Measurements from ENCODE around the gene TNS3.

The TNS3 gene

DNA sequence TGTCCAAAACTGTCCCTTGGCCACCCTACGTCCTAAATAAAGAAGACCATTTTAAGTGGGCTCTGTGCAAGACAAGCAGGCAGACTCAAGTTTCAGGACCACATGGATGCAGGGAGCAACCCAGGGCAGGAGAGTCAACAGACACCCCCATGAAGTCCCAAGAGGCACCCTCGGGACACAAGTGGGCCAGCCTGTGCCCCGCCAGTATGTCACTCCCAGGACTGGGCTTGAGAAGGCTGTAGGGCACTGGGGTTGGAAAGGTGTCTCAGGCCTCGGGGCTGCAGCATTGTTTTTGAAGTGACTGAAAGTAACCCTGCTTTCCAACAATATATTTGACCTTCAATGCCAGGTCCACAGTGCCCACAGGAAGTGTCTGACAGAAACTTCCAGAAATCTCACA, 157.4 kb downstream of the TNS3 start:
- no peak for DNase-seq (ENCODE audit: low read depth)

DNA sequence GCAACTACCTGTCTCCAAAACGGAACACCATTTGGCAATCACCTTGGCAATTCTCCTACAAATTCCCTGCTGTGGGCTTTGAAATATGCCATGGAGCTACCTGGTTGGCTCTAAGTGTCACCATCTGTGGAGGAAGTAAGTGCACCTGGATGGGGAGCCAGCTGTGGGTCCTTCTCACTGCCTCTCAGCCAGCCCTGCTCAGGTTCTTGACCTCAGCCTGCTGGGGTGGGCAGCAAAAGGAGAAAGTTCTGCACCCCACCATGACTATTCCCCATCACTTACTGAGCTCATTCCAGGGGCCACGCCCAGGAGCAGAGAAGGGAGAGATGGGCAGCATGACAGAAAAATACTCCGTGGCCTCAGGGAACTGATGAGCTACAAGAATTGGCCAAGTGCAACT, 158.7 kb downstream of the TNS3 start:
- no peak for DNase-seq (ENCODE audit: low read depth)

- DNase-seq (ENCODE audit: low read depth): no peak
Observed at GRCh38 chr7:47422611-47423010, 159.3 kb downstream of the TNS3 start.

- DNase-seq (ENCODE audit: low read depth): no peak
Observed at GRCh38 chr7:47421456-47421855, 160.5 kb downstream of the TNS3 start.

- DNase-seq (ENCODE audit: low read depth): no peak
Observed at GRCh38 chr7:47420122-47420780, 161.7 kb downstream of the TNS3 start.

DNA sequence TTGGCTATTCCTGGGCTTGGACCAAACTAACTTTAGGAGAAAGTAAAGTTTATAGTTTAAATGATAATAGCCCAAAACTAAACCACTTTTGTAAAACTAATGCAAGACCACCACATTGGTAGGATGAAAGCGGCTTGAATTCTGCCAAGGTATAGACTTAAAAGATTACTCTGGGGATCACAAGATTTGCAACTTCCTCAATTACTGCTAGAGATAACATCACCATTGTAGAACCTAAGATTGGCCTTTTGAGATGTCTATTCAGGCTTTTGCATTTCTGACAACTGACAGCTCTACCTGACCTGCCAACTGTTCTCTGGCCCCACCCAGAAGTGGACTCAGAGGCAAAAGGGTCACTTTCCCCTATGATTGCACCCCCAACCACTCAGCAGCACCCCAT, 162.4 kb downstream of the TNS3 start:
- no peak for DNase-seq (ENCODE audit: low read depth)

DNA sequence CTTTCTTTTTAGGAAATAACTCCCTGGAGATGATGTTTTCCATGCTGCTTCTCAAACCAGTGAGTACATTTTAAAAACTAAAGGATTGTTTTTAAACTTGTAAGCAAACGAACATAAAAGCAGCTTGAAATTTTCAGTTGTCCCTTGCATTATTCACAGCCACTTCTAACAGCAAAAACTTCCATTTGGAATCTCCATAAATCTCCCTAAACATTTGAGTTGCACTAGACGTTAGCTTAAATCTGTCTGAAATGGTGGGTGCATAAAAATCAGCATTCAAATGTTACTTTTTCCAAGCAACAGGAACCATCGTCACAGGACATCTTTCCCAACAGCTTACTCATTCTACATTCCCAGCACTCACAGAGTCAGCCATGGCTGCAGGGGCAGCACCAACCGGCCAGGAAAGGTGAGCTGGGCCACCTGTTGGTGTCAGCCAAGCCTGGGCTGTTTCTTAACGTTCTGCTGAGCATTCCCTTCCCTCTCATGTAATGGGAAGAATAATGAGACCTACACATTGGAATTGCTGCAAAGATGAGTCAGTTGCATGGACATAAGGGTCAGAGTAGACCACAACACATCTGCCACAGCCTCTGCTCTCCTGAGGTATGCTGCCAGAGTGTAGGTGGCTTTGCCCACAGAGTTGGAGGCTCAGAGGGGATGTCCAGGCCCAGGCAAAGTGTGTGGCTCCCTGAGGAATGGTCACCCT, 163.2 kb downstream of the TNS3 start:
- DNase-seq (ENCODE audit: low read depth): no peak

DNA sequence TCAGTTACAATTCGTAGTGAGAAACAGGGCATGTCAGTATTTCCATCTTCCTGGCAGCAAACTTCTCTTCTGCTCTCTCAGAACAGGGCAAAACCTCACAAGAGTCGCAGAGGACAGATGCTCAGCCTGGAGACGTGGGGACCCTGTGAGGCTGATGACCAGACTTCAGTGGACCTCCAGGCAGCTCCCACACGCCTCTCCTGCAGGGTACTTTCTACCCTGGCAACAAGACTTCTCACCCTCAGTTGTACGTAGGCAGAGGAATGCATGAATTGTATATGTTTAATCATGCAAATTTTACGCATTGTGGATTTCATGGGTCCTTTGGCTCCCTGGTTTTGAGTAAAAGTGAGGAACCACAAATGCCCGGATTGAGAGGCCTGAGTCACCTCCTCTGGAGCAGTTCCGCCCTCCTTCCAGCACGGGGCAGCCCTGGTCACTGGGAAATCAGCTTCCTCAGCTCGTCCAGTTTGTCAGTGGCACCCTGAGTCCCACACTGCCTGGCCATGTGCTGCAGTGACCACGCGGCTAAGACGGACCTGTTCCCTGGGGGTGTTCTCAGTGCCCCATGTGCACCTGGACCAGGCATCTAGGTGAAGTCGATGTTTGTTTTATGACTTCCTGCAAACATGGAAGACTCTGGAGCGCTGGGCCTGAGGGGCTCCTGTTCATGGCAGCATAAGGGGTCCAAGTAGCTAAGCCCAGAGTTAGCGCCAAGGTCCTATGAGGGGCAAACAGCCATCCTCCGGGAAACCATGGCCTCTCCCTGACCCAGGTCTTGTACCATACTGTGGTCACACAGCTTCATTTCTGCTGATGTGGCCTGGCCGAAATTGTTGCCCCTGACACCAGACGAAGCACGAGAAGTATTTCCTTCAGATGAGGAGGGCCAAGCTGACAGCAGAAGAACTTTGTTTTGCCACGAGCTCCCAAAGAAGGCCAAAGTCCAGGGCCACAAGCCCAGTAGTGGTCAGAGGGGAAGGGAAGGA, 165.1 kb downstream of the TNS3 start:
- DNase-seq (ENCODE audit: low read depth): no peak

- no peak for DNase-seq (ENCODE audit: low read depth)
Observed at GRCh38 chr7:47415318-47416212, 166.3 kb downstream of the TNS3 start.

DNA sequence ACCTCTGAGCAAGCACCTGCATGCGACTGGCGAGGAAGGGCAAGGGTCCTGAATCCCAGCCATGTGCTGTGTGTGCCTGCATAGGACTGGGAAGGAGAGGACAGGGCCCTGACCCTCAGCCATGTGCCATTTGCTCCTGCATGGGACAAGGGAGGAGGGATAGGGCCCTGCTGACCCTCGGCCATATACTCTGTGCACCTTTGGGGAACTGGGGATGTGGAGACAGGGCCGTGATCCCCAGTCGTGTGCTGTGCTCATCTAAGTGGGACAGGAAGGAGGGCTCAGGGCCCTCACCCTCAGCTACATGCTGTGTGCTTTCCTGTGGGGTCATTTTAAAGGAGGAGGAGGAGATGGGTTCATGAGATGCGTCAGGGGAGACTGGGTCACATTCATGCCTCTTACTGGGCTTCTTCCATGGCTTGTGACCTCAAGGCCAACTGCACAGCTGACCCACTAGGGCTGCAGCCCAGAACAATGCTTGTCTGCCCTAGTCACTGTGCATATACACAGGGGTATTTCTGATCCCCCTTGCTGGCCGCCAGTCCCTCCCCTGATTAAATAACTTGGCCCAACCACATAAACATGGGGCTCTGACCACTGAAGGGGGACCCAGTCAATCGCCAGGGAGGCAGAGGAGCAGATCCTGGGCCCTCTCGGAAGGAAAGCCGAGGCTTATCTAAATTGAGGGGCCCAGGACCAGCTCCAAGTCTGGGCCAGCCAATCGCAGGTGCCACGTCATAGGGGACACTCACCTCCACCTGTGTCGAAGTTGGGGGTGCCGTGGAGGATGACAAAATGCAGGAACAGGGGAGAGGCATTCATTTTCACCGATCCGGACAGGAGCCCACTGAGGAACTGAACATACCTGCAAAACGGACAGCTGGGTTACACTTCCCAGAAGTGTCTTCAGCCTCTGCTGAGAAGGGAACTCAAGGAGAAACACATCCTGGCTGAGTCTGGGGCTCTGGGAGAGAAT, 167.3 kb downstream of the TNS3 start:
- no peak for DNase-seq (ENCODE audit: low read depth)

GRCh38 chr7:47413526-47414341, 168.2 kb downstream of the TNS3 start:
- DNase-seq (ENCODE audit: low read depth): no peak

DNA sequence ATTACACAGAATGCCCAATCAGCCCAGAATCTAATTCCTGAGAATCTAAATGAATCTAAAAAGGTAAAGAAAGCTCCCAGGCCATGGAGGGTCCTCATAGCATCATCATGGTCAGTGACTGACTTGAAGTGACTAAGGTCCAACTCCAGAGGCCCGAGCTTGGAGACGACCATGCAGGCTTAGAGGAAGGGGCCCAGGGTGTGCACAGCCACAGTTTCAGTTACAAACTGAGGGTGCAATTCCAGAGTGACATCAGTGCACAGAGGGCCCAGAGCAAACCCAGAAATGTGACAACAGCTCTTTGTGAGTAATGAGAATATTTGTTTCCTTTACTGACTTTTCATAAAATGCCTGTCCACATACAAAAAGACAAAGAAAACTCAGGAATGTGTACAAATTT, 170.0 kb downstream of the TNS3 start:
- no peak for DNase-seq (ENCODE audit: low read depth)

GRCh38 chr7:47411281-47411869, 170.5 kb downstream of the TNS3 start:
- DNase-seq (ENCODE audit: low read depth): no peak

DNA sequence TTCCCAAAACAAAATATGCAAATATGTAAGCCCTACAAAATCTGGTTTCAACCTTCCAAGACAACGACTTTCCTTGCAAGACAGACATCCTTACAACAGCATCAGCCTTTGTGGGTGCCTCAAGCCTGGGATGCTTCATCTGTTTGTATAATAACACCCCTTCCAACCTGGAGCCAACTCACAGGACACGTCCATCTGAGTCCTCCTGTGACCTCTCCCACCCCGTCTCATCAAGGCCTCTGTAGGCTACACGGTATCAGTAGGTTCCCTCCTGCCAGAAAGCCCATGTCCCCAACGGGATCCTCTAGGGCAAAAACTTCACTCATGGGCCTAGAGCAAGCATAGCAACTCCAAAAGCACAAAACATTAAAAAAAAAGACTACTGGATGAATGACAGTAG, 173.2 kb downstream of the TNS3 start:
- no peak for DNase-seq (ENCODE audit: low read depth)

GRCh38 chr7:47407821-47408674, 173.9 kb downstream of the TNS3 start:
- DNase-seq (ENCODE audit: low read depth): no peak

DNA sequence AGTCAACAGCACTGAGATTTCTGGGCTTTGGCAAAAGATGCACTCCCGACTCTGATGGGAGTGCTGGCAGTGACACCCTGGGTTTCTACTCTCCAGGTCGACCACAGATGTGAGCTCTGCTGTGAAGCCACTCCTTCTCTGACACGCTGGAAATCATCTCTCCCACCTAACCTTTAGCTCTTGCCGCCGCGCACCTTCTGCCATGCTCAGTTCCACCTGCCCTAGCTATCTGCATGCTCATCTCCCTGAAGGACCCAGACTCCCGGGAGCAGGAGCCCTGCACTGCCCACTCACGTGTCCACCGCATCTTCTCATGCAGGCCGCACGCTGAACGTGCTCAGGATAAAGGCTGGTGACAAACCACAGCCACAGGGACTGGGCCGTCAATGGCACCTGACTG, 174.8 kb downstream of the TNS3 start:
- DNase-seq (ENCODE audit: low read depth): no peak

GRCh38 chr7:47406801-47407129, 175.1 kb downstream of the TNS3 start:
- DNase-seq (ENCODE audit: low read depth): no peak
